G401 (cell line): ENCODE data around the gene CERKL. TPM values are rescaled to one million over a fixed set of nuclear protein-coding genes. Genes with fewer than 3 reads are reported as not detected.

Experiments
- DNase-seq: peaks from one replicate; pipeline ENCODE4 v3.0.0-alpha.2; 2015; ENCODE audit warnings: low spot score
- in situ Hi-C: cut with HindIII; loops from 2 replicates; pipeline ENCODE4 v1.10.0; 2016; ENCODE audit warnings: low sequenced_read_pairs, mixed read lengths
- total RNA-seq: library from RNA; depleted of rRNA; stranded (reverse); fragments of >200 nt; shearing (Covaris generic); gene quantifications from 2 replicates; pipeline ENCODE4 v1.2.3, GENCODE V29; 2014; rRNA removed

The CERKL gene
- total RNA-seq, 1 experiment from 2014 or later, result not detected

DNA sequence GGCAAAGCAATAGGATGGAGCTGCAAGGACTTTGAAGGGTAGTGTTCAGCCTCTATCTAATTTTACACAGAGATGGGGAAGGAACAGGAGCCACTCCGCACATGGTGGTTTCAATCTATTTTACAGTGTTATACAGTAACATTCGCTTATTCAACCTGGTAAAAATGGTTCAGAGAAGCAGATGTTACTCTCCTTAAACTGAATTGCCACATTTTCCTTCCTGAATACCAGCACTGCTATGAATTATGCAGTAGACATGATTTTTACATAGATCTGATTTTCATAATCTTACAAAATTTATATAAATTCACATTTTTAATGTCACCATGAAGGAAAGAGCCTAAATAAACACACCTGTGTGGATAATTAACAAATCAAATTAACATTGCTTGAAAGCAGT, 114.7 kb downstream of the CERKL start:
- no peak for DNase-seq
- in situ Hi-C loops, result no loop called here

DNA sequence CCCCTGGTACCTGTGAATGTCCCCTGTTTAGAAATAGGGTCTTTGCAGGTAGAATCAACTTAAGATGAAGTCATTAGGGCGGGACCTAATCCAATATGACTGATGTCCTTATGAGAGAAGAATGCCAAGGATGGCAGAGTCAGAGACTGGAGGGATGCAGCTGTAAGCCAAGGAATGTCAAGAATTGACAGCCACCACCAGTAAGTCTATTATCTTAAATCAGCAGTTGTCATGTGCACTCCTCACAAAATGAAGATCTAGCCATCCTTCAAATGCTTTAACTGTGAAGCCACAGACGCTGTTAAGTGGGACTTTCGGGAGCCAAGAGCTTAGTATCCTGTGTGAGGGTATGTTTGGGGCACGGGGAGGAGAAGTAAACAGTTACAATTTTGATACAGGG, 116.5 kb downstream of the CERKL start:
- in situ Hi-C loops, result no loop called here
- no peak for DNase-seq

DNA sequence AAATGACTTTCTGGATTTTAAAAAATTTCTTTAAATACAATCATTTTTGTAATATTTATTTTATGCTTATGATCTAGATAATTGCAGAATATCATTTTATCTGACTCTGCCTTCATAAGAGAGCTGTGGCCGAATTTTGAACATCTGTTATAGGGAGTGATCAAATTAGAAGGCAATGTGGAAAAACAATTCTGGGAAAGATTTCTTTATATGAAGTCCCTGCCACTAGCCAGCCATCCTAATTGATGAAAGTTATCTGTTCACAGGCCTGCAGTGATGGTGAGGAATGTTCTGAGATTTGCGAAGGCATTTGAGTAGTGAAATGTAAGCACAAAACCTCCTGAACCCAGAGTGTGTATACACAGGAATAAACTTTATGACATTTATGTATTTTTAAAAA, 120.2 kb downstream of the CERKL start:
- in situ Hi-C loops, result no loop called here
- DNase-seq, result no peak

DNA sequence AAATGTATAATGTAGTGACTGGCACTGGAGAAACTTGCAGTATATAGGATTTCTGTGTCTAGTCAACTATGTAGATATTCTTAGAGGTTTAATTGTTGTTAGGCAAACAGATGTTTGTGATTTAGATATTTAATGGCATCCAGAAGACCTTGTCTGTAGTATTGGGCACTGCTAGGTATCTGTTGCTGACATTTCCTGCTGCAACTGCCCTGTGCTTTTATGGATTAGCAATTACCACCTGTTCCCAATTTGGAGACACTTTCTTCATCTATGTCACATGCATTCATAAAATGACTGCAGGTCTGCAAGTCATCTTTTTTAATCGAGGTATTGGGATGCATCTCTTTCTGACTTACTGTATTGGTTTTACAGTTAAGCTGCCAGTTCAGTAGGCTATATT, 128.5 kb downstream of the CERKL start:
- in situ Hi-C loops, result no loop called here
- no peak for DNase-seq

DNA sequence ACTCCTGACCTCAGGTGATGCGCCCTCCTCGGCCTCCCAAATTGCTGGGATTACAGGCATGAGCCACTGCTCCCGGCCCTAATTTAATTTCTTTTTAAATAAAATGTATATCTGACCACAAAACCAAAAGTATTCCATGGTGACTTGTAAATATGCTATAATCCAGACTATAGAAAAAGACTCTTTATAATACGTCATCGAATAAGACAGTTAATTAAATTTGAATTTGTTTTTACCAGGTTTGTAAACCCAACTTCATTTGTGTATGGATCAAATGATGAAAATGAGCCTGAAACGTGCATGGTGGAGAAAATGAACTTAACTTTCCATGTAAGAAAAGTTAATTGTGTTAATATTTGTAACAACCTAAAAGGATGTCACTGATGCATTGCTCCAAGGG, 129.8 kb downstream of the CERKL start:
- in situ Hi-C loops, result no loop called here

DNA sequence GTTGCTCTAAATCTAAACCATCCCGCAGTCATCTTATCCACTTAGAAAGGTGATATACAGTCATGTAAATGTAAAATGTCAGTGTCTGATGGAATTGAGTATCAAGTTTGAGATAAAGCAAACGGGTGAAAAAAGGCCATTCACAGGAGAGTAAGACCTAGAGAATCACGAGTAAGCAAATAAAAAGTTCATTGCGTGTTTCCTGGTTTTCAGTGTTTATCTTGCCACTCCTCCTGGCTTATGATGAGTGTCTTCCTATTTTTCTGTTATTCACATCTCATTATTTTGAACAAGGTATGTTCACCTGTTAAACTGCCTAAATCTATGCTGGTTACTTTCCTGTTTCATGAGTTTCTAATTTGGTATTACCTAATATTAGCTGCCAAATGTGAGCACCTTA, 130.9 kb downstream of the CERKL start:
- DNase-seq, result no peak
- in situ Hi-C loops, result no loop called here

More for the DNA sequence above, 129.8 kb downstream of the CERKL start:
- DNase-seq, result no peak

DNA sequence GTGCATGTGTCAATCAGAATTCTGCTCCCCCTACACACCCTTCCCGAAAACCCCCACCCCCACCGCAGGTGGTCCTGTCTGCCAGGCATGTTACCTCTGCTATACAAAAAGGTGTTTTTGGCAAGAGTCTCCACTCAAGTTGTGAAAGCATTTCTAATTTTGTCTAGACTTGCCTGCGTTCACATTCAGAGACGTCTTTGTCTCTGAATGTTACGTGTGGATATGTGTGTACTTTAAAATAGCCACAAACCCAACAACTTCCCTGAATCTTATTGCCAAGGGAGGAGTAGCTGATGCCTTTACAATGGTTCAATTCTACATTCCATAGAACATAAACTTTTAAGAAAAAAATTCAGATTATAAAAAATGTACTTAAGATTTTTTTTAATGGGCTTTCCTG, 133.1 kb downstream of the CERKL start:
- DNase-seq, result no peak
- in situ Hi-C loops, result no loop called here

DNA sequence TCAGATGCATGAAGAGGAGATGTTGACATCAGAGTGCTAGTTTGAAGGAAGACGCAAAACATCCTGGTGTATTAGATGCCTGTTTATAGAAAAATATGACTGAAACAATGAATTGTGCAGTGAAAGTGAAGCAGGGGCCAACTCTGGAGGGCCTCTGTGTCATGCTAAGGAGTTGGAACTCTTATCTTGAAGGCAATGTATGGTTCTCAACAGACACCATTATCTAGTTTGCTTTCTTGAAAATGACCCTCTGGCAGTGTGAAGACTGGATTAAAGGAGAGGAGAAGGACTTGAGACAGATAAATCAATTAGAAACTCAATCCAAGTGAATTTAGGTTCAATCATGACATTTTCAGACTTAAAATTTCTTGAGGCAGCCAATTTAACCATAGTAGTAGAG, 136.7 kb downstream of the CERKL start:
- in situ Hi-C loops, result no loop called here

DNA sequence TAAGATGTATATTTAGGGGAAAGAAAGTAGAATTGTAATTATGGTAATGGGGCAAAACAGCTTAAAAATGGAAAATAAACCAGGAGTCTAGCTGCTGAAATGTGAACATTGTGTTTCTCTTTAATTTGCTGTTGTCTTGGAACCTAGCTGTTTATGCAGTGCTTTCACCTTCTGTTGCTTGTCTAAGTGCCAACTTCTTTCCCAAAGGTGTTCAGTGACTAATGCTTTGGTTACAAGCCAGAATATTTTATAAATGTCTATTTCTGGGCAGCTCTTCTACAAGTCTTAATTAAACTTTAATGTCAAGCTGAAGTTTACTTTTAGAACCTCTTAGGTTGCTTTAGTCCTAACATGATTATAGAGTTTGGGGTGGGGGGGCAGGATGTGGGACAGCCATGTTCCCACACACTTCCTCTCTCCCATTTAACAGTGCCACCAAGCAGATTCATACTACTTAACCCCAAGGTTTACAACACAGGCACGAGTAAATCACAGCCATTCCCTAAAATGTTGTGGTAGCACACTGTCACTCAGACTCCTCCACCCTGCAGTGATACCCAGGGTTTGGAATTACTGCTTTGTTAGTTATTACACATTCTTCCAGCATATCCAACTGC, 139.1 kb downstream of the CERKL start:
- peak; percentile 84 for DNase-seq
- in situ Hi-C loops, result no loop called here

More for the DNA sequence above, 136.7 kb downstream of the CERKL start:
- DNase-seq, result no peak

DNA sequence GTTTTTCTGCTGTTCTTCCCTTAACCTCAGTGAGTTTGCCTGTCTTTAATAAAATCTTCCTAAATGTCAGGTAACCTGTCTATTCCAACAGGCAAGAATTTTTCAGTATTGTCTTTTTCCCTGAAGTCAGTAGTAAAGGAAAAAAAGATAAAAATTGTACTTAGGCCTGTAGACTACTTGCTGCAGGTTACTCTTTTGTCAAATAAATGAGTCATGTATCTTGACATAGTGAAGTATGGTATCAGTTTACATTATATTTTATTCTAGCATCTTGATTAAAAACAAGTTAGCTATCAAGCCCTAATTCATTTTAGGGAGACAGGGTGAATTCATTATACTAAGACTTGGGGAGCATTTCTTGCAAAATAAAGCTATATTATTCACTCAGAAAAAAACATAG, 139.9 kb downstream of the CERKL start:
- peak; percentile 16 for DNase-seq
- in situ Hi-C loops, result no loop called here

DNA sequence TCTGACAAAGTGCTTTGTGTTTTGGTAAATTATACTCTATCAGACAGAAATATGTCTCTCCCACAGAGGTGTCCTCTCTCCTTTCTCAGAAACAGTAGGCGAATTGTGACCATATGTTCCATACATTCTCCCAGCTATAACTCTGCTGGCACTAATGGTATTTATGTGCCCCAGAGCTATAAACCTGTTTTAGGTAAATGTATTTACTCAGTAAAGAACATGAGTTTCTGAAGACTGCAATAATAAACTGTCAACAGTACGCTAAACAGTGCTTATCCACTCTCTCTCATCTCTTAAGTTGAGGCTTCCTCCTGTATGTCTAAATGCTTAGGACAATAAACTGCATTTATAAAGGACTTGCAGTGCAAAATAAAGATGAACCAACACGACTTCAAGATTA, 141.2 kb downstream of the CERKL start:
- DNase-seq, result no peak

DNA sequence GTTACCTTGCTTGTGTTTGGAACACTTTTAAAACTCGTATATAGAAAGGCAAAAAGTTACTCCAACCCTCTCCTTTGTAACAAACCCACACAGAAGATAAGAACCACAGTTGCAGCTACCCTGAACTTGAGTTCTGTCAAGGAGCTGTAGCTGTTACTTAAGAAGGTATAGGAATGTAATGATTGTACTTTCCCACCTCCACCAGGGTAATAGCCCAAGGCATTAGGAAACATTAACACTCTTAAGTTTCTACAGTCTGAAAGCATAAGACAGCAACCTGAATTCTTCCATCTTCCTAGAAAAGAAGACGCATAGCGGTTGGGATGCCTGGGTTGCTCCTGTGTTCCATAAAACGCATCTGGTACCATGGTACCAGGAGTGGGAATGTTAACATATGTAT, 156.7 kb downstream of the CERKL start:
- DNase-seq, result no peak
- in situ Hi-C loops, result no loop called here

More for the DNA sequence above, 141.2 kb downstream of the CERKL start:
- in situ Hi-C loops, result no loop called here

DNA sequence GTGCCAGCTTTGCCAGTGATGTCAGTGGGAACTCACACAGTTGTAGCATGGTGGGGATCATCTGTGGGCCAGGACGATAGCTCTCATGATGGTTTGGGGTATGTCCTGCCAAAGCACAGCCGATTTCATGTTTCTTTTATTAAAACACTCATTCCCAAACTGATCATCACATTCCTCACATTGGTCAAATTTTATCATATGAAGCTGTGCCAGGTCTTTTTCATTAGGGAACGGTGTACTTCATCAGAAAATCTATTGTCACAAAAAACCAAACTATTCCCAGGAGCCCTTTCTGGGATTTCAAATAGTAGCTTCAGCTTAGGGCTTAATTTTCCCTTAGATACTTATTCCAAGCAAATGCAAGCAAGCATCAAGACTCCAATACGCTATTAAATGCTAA, 157.7 kb downstream of the CERKL start:
- in situ Hi-C loops, result no loop called here
- no peak for DNase-seq

Other genes starting within 250 kb of the CERKL start
- 0.18 and 2.5 TPM in 2 replicates for gene ITGA4, start 199.7 kb downstream of the CERKL start, total RNA-seq
- not detected in 2 replicates for gene NEUROD1, start 23.4 kb upstream of the CERKL start, total RNA-seq
- gene ITPRID2, start 234.6 kb upstream of the CERKL start, total RNA-seq, result 0.55 and 1.0 TPM in 2 replicates